RWPE2 (cell line): ENCODE data around the gene INPP5A.

Source experiments
- ATAC-seq: fragments of 200-7000 bp; cut with Tn5 transposase; 3 replicates; pipeline ENCODE4 v1.9.1; 2021; ENCODE audit warnings: low read depth
- DNase-seq: peaks from one replicate; pipeline ENCODE4 v3.0.0-alpha.2; 2020; ENCODE audit warnings: low spot score
- H3K27ac ChIP-seq: fragments of 450-650 bp; 2 replicates; pipeline ENCODE4 v1.5.1; 2017; ENCODE audit warnings: mild to moderate bottlenecking; ENCODE audit not compliant: poor library complexity, severe bottlenecking
- H3K27me3 ChIP-seq: fragments of 250-450 bp; sonication (Bioruptor Pico); 2 replicates; pipeline ENCODE4 v1.5.1; 2021; ENCODE audit warnings: mild to moderate bottlenecking, moderate library complexity; ENCODE audit not compliant: insufficient read depth, poor library complexity, severe bottlenecking
- H3K36me3 ChIP-seq: fragments of 250-450 bp; sonication (Bioruptor Pico); 2 replicates; pipeline ENCODE4 v1.5.1; 2020; ENCODE audit warnings: low read depth, mild to moderate bottlenecking, moderate library complexity
- H3K4me1 ChIP-seq: fragments of 250-450 bp; sonication (Bioruptor Pico); 2 replicates; pipeline ENCODE4 v1.5.1; 2021; ENCODE audit warnings: mild to moderate bottlenecking, moderate library complexity; ENCODE audit not compliant: insufficient read depth, poor library complexity, severe bottlenecking
- H3K4me3 ChIP-seq: fragments of 250-450 bp; sonication (Bioruptor Pico); 2 replicates; pipeline ENCODE4 v1.5.1; 2021; ENCODE audit warnings: mild to moderate bottlenecking, moderate library complexity; ENCODE audit not compliant: severe bottlenecking
- H3K9me3 ChIP-seq: fragments of 250-450 bp; sonication (Bioruptor Pico); 2 replicates; pipeline ENCODE4 v1.5.1; 2021; ENCODE audit warnings: mild to moderate bottlenecking, moderate library complexity; ENCODE audit not compliant: severe bottlenecking
- TF ChIP-seq, protein P1 (sequence below): fragments of 450-650 bp; IDR thresholded peaks from one replicate; pipeline ENCODE4 v1.5.1; 2017; ENCODE audit warnings: mild to moderate bottlenecking, moderate library complexity; ENCODE audit not compliant: poor library complexity, severe bottlenecking

Gene INPP5A

DNA sequence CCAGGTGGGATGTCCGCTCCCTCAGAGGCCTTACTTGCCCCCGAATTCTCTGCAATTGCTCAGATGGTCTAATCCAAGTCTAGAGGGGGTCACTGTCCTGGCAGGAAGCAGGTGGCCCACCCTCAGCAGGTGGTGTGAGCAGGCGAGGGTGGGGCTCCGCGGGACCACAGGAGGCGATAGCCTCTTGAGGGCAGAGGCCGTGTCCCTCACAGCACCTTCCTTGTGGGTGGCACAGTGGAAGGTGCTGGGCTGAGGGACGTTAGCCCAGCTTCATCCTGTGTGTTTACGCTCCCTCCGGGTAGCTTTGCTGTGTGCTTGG lies 38.3 kb upstream of the INPP5A start:
- ATAC-seq (no peak), DNase-seq (no peak)
- Histone ChIP-seq H3K27me3 (no peaks in the 10 kb centered on the region), H3K4me3 (no peak overlapping the region), H3K9me3 (no peaks in the 10 kb centered on the region), H3K4me1 (no peaks in the 10 kb centered on the region), H3K27ac (no peak overlapping the region), H3K36me3 (no peaks in the 10 kb centered on the region)
- TF ChIP-seq, protein P1, sequence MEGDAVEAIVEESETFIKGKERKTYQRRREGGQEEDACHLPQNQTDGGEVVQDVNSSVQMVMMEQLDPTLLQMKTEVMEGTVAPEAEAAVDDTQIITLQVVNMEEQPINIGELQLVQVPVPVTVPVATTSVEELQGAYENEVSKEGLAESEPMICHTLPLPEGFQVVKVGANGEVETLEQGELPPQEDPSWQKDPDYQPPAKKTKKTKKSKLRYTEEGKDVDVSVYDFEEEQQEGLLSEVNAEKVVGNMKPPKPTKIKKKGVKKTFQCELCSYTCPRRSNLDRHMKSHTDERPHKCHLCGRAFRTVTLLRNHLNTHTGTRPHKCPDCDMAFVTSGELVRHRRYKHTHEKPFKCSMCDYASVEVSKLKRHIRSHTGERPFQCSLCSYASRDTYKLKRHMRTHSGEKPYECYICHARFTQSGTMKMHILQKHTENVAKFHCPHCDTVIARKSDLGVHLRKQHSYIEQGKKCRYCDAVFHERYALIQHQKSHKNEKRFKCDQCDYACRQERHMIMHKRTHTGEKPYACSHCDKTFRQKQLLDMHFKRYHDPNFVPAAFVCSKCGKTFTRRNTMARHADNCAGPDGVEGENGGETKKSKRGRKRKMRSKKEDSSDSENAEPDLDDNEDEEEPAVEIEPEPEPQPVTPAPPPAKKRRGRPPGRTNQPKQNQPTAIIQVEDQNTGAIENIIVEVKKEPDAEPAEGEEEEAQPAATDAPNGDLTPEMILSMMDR = no peak

- H3K4me3 ChIP-seq = no peak overlapping the region
- no peak overlapping the region for H3K27ac ChIP-seq
- no peak for DNase-seq
- TF ChIP-seq, protein P1 = no peak
- no peaks in the 10 kb centered on the region for H3K27me3 ChIP-seq
- no peaks in the 10 kb centered on the region for H3K36me3 ChIP-seq
- H3K4me1 ChIP-seq = no peaks in the 10 kb centered on the region
- no peak for ATAC-seq
- no peaks in the 10 kb centered on the region for H3K9me3 ChIP-seq
These were observed 36.7 kb upstream of the INPP5A start for GRCh38 chr10:132500781-132501415.

GRCh38 chr10:132502544-132503300 lies 34.9 kb upstream of the INPP5A start:
- TF ChIP-seq, protein P1 = no peak
- no peaks in the 10 kb centered on the region for H3K4me1 ChIP-seq
- no peaks in the 10 kb centered on the region for H3K27me3 ChIP-seq
- H3K27ac ChIP-seq = no peak overlapping the region
- H3K9me3 ChIP-seq = no peaks in the 10 kb centered on the region
- no peak overlapping the region for H3K4me3 ChIP-seq
- DNase-seq (no peak), ATAC-seq (no peak)
- no peaks in the 10 kb centered on the region for H3K36me3 ChIP-seq

GRCh38 chr10:132503581-132504421 lies 33.8 kb upstream of the INPP5A start:
- Histone ChIP-seq H3K27me3 (no peaks in the 10 kb centered on the region), H3K27ac (no peak overlapping the region), H3K36me3 (no peaks in the 10 kb centered on the region), H3K4me1 (no peaks in the 10 kb centered on the region), H3K9me3 (no peaks in the 10 kb centered on the region), H3K4me3 (no peak overlapping the region)
- DNase-seq (no peak), ATAC-seq (no peak)
- TF ChIP-seq, protein P1 = no peak
